Nucleus accumbens (tissue), 56 donors: ENCODE data around the gene TOM1L2.
A peak's percentile ranks its signal among the peaks of the same experiment; 100 is the strongest.
"Not testable (repeated sequence)": the region's sequence is repeated elsewhere in the genome, so short reads cannot be mapped to it uniquely, and the experiment has no call there.

Source experiments
- DNase-seq, 56 donors: peaks; one replicate each; lab custom pipeline; 2025; lab: John Stamatoyannopoulos, UW

The TOM1L2 gene

DNA sequence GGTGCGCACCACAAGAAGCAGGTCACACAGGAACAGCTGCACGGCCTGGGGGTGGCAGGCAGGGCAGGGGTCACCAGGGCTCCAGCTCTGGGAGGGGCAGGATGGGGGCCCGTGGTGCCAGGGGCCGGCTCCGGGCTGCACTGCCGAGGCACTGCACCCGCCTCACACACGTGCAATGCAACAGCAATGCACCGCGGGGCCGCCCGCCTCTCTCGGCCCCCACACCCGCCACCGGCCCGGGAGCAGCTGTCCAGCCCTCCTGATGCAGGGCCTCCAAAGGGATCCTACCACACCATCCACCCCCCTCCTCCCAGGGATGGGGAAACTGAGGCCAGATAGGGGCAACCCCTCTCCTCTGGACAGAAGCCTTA lies 158.5 kb downstream of the TOM1L2 start:
- peak in 1 of 56 donors; percentile 49 for DNase-seq

DNA sequence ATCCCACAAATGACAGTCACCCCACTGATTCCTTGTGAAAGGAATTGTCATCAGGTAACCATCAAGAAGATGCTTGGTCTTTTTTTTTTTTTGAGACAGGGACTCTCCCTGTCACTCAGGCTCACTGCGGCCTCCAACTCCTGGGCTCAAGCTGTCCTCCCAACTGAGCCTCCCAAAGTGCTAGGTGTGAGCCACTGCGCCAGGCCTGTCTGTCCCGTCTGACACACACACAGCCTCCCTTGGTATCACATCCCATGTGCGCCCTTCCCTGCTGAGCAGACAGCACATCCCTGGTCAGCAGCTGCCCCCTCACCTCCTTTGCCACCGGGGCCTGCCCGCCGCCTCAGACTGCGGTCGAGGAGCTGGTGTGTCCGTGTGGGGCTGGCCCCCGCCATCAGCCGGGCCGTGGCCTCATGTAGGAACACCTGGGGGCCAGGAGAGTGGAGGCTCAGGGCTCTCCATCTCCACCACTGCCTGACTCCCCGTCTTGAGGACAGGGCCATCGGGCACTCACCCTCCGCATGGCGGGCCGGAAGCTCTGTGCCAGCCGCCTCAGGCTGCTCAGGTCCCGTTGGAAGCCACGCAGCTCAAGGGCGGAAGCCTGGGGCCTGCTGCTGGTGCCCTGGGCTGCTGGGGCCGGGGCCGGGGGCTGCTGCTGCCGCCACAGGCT lies 159.0 kb downstream of the TOM1L2 start:
- DNase-seq: no peak

GRCh38 chr17:17812211-17813054 lies 159.8 kb downstream of the TOM1L2 start:
- peak in 43 of 56 donors; percentile 25 to 79 (median 57) for DNase-seq

- DNase-seq: peak in 3 of 56 donors; percentile 25 to 36 (median 29)
Observed at GRCh38 chr17:17811381-17812210, 160.6 kb downstream of the TOM1L2 start.

GRCh38 chr17:17810895-17811248 lies 161.3 kb downstream of the TOM1L2 start:
- no peak for DNase-seq

DNA sequence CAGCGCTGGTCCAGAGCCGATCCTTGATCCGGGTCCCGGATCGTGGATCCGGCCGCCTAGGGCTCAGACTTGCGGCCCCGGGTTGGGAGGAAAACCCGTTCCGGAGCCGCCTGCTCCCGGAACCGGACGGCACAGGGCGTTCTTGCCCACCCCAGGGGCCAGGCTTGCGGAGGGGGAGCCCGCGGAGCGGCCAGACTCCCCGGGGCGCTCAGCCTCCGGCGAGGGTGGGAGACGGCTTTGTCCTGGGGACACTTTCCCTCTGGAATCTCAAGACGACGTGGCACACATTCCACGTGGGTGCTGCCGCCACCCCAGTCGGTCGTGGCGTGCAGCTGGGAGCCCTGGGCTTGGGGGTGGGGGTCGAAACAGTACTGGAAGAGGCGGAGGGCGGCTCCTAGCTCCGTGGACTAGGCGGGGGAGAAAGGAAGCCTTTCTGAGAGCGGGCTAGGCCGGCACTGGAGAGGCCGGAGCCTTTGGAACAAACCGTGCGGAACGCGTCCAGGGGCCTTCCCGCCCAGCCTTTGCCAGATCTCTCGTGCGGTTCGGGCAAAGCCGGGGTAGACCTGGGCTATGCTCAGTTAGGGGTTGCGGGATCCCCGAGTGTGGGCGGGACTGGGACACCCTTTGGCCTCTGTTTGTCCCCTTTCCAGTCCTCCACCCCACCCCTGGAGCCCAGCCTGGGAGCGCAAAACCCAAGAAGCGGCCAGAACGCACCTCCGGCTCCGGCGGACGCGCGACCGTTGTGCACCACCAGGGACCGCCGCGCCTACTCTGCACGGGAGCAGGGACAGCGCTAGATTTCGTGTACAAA lies 161.9 kb downstream of the TOM1L2 start:
- DNase-seq: peak in 21 of 56 donors; percentile 27 to 73 (median 47)

DNA sequence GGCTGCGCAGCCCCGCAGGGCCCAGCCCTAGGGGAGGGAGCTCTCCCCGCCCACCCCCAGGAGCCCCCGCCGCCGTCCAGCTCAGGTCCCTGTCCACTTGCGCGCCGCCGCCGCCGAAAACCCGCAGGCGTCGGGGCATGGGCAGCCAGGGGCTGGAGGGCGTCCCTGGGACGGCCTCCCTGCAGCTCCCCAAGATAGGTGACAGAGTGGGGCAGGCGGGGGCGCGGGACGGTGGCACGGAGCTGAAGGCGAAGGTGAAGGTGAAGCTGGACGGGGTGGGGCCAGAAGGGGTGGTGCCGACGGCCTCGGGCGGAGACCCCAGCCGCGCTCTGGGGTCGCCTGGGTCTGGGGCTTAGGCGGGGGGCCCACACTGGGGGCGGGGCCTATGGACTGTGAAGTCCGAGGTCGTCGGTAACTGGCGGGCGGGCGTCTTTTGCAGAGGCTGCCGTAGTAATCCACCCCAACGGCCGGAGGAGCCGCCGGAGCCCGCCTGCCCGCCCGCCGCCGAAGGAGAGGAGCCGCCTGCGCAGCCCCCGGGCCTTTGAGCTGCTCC lies 162.6 kb downstream of the TOM1L2 start:
- no peak for DNase-seq

- DNase-seq: no peak
Observed at GRCh38 chr17:17808706-17809432, 163.3 kb downstream of the TOM1L2 start.

DNA sequence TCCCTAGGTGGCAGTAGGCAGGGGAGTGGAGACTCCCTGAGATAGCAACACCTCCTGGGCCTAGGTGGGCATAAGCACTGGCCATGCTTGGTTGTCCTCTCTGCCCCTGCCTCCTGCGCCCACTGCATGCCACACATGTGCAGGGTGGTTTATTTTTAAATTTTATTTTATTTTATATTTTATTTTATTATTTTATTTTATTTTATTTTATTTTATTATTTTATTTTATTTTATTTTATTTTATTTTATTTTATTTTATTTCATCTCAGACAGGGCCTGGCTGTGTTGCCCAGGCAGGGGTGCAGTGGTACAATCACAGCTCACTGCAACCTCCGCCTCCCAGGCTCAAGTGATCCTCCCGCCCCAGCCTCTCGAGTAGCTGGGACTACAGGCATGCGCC lies 164.0 kb downstream of the TOM1L2 start:
- DNase-seq: not testable (repeated sequence)

DNA sequence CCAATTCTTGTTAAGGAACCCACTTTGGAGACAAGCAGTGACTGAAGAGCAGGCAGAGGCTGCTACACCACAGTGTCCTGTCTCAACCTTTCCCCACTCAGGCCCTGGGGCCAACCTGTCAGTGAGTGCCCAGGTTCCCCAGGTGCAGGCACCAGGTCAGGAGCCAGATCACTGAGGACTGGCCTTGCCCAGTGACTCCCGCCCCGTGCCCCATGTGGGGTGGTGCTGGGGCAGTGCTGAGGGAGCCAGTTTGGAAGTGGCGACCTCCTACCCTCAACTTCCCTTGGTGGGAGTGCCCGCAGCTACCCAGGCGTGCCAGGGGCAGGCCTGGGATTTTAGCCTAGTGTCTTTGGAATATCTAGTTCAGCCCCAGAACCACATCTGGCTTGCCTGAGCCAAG lies 164.8 kb downstream of the TOM1L2 start:
- no peak for DNase-seq

DNA sequence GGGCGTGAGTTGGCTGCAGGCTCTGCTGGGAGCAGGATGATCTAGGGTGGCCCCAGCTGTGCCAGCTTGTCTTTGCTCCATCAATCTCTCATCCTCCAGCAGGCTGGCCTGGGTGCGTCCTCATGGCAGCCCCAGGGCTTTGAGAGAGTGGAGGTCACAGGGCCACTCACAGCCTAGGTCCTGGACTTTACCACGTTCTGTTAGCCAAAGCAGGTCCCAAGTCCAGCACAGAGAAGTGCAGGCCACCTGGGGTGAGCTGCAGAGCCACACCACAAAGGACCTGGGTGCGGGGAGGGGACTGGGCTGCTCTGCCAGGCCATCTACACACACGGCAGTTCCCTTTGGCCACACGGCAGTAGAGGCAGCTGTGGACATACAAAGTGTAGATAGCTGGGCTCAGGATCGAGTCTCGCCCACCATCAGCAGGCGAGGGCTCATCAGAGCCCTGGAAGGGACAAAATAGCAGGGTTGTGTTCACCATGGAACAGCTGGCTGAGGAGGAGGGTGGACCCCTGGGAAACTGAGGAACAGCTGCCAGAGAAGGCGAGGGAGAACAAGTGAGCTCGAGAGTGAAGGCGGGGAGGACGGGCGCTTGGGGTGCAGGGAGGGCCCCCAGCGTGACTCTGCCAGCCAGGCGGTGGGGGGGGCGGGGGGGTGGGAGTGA lies 165.5 kb downstream of the TOM1L2 start:
- DNase-seq: no peak

DNA sequence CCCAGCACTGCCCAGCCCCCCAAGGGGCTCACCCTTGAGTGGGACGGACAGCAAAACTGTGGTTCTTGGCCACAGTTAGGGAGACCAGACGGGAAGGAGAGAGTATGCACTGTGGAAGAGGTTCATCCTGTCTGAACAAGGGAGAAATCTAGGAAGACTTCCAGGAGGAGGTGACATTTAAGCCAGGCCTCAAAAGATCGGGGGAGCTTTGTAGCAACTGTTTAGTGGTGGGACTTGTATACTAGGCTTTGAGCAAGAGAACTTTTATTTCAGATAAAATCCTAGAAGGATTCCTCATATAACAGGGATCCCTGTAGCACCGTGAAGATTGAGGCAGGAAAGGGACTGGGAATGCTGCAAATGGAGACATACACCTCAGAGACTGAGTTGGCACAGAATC lies 166.2 kb downstream of the TOM1L2 start:
- DNase-seq: no peak

DNA sequence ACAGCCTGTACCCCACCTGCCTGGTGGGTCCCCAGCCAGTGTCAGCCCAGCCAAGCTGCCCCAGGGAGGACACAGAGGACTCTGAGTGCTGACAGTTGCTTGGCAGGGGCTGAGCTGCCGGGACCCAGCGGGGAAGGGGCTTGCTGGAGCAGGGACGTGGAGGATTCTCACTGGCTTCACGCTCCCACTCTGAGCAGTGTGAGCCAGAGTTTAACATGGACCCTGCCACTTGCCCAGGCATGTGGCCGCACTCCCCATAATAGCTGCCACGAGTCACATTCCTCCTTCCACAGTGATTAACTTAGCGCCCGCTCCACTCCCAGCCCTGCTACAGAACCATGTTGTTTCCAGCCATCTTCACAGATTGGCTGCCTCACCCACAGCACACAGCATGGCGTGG lies 166.6 kb downstream of the TOM1L2 start:
- DNase-seq: no peak

- no peak for DNase-seq
Observed at GRCh38 chr17:17804007-17804406, 168.2 kb downstream of the TOM1L2 start.

DNA sequence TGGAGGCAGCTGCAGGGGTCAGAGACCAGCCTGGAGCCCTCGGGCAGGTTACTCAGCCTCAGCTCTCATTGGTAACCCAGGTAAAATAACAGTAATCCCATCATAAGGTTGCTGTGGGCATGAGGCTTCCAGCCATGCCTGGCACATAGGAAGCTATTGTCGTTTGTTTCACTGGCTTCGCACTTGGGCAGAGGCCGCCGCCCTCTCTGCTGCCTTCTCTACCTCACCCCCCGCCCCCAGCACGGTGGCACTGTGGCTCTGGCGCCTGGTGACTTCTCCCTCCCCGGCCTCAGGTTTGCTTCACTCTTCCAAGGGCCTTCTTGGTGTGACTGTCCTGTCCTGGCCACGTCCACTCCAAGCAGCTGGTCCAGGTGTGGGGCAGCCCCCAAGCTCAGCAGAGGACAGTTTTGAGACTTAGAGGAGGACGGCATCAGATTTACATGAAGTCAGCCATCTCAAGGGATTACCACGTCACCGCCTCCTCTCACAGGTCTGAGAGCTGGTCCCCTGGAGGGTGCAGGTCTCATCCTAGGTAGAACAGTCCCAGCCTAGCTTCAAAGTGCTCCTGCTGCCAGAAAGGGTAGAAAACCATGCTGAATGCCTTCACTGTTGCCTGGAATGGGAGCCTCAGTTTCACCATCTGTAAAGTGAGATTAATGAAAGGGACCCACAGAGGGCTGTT lies 170.3 kb downstream of the TOM1L2 start:
- DNase-seq: peak in 10 of 56 donors; percentile 19 to 57 (median 36)

- no peak for DNase-seq
Observed at GRCh38 chr17:17800504-17801021, 171.6 kb downstream of the TOM1L2 start.

DNA sequence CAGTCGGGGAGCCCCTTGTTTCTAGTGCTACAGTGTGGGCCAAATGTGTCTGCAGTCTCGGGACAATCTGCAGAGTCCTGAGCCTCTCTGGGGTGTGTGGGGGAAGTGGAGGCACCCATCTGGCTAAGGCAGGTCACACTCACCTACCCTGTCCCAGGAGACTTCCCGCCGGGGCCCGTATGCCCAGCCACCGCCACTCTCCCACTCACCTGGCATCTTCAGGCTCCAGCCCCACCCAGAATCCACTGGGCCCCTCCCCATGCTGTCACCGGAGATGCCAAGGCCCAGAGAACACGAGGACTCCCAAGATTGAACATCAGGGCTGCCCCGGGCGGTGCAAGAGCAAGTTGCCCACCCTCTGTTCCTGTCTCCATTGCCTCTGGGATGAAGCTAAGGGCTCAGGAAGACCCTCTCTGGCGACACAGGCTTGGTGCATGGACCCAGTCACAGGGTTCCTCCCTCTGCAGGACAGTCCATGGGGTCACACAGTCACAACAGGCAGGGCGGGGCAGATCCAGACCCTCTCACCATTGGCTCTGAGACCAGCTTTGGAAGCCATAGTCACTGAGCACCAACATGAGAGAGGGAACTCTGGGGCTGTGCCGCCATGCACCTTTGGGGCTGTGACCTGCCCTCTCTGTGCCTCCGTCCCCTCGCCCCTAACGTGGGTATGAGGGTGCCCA lies 173.5 kb downstream of the TOM1L2 start:
- no peak for DNase-seq
